ENCODE data around the gene DGKZ.

The DGKZ gene

DNA sequence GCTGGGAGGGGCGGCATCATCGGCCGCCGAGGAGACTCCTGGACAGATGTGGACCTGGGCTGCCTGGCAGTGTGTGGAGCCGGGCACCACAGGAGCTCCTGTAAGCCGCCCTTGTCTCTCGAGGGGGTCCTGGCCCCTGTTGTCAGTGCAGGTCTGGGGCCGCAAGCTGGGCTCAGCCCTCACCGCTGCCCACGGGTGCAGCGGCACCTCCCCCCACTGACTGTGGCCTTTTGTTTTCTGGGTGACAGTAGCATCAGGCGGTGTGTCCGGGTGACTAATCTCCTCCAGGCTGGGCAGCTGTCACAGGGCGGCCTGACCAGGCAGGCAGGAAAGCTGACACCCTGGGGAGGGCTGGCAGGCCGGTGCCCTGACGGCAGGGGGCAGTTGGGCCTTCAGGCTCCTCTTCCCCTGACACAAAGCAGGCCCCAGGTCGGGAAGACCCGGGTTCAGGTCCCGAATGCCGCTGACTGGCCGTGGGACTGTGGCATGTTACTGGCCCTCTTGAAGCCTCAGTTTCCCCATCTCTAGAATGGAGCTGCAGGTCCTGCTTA is 16.3 kb downstream of the DGKZ start:
- no peak overlapping the region for H2AFZ ChIP-seq (ENCODE audit: low read length)
- peaks cover 20% of the 10 kb centered on the region for H3K79me2 ChIP-seq (ENCODE audit: low read length)
- H3K27me3 ChIP-seq (replicated peaks; ENCODE audit: insufficient read depth, low read length), result no peaks in the 10 kb centered on the region
- H3K27ac ChIP-seq (ENCODE audit: low read length), result no peak overlapping the region
- H3K4me1 ChIP-seq (ENCODE audit: low read length), result no peaks in the 10 kb centered on the region
- no peak overlapping the region for H3K4me2 ChIP-seq (ENCODE audit: low read depth, low read length)
- no peak overlapping the region for H3K9ac ChIP-seq (ENCODE audit: low read length)
- H4K20me1 ChIP-seq (ENCODE audit: insufficient read depth, low read length), result no peaks in the 10 kb centered on the region
- H3K36me3 ChIP-seq (replicated peaks; ENCODE audit: insufficient read depth, low read length), result no peaks in the 10 kb centered on the region
- TF ChIP-seq, protein P1, sequence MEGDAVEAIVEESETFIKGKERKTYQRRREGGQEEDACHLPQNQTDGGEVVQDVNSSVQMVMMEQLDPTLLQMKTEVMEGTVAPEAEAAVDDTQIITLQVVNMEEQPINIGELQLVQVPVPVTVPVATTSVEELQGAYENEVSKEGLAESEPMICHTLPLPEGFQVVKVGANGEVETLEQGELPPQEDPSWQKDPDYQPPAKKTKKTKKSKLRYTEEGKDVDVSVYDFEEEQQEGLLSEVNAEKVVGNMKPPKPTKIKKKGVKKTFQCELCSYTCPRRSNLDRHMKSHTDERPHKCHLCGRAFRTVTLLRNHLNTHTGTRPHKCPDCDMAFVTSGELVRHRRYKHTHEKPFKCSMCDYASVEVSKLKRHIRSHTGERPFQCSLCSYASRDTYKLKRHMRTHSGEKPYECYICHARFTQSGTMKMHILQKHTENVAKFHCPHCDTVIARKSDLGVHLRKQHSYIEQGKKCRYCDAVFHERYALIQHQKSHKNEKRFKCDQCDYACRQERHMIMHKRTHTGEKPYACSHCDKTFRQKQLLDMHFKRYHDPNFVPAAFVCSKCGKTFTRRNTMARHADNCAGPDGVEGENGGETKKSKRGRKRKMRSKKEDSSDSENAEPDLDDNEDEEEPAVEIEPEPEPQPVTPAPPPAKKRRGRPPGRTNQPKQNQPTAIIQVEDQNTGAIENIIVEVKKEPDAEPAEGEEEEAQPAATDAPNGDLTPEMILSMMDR (IDR thresholded peaks at IDR 0.05; ENCODE audit: low read length), result no peak
- TF ChIP-seq EZH2 (optimal IDR thresholded peaks at IDR 0.05; ENCODE audit: low read depth, low read length) (no peak), EZH2phosphoT487 (IDR thresholded peaks at IDR 0.05; ENCODE audit: low read length) (no peak)
- no peaks in the 10 kb centered on the region for H3K9me3 ChIP-seq (replicated peaks; ENCODE audit: insufficient read depth, low read length)
- no peak overlapping the region for H3K4me3 ChIP-seq (ENCODE audit: low read length)
- H3F3A ChIP-seq (ENCODE audit: insufficient read depth, low read length), result no peaks in the 10 kb centered on the region
- DNase-seq, result no peak
- no peaks in the 10 kb centered on the region for H3K9me2 ChIP-seq (replicated peaks; ENCODE audit: insufficient read depth, low read length)

DNA sequence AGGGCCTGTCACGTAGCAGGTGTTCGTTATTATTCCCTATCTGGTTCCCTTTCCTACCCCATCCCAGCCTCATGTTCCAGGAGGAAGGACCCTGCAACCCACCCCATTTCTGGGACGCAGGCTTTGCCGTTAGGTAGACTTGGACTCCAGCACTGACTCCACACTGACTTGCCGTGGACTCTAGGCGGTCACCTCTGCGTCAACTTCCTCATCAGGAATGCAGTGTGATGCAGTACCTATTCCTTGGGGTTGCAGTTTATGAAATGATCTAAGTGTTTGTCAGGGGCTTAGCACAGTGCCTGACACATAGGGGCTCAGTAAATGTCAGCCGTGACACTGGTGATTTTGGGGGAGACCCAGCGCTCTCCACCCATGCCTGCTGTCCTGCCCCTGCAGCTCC is 16.8 kb downstream of the DGKZ start:
- no peaks in the 10 kb centered on the region for H3K9me3 ChIP-seq (replicated peaks; ENCODE audit: insufficient read depth, low read length)
- no peaks in the 10 kb centered on the region for H3K36me3 ChIP-seq (replicated peaks; ENCODE audit: insufficient read depth, low read length)
- no peaks in the 10 kb centered on the region for H3K9me2 ChIP-seq (replicated peaks; ENCODE audit: insufficient read depth, low read length)
- H3K4me2 ChIP-seq (ENCODE audit: low read depth, low read length), result no peak overlapping the region
- no peaks in the 10 kb centered on the region for H3F3A ChIP-seq (ENCODE audit: insufficient read depth, low read length)
- H3K27me3 ChIP-seq (replicated peaks; ENCODE audit: insufficient read depth, low read length), result no peaks in the 10 kb centered on the region
- no peak overlapping the region for H2AFZ ChIP-seq (ENCODE audit: low read length)
- TF ChIP-seq, protein P1 (IDR thresholded peaks at IDR 0.05; ENCODE audit: low read length), result no peak
- TF ChIP-seq EZH2 (optimal IDR thresholded peaks at IDR 0.05; ENCODE audit: low read depth, low read length) (no peak), EZH2phosphoT487 (IDR thresholded peaks at IDR 0.05; ENCODE audit: low read length) (no peak)
- H3K79me2 ChIP-seq (ENCODE audit: low read length), result peaks cover 20% of the 10 kb centered on the region
- no peaks in the 10 kb centered on the region for H3K4me1 ChIP-seq (ENCODE audit: low read length)
- DNase-seq, result no peak
- H3K27ac ChIP-seq (ENCODE audit: low read length), result no peak overlapping the region
- no peak overlapping the region for H3K4me3 ChIP-seq (ENCODE audit: low read length)
- no peak overlapping the region for H3K9ac ChIP-seq (ENCODE audit: low read length)
- H4K20me1 ChIP-seq (ENCODE audit: insufficient read depth, low read length), result no peaks in the 10 kb centered on the region

DNA sequence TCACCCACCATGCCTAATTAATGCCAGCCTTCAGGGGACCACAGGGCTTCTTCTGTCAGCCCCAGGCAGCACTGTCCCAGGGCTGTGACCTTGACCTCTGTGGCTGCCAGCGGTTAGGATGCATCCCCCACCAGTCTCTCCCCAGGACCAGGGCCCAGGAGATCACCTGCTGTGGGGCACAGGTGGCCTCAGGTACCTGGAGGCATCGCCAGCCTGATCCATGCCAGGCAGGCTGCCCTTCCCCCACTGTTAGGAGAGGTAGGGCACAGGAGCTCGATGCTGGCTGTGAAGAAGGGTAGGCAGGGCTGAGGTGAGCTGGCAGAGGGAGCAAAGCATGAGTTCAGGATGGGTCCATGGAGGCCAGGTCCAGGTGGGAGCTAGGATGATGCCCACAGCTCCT is 17.5 kb downstream of the DGKZ start:
- no peaks in the 10 kb centered on the region for H3K9me2 ChIP-seq (replicated peaks; ENCODE audit: insufficient read depth, low read length)
- no peak overlapping the region for H2AFZ ChIP-seq (ENCODE audit: low read length)
- H3K4me2 ChIP-seq (ENCODE audit: low read depth, low read length), result no peak overlapping the region
- H3F3A ChIP-seq (ENCODE audit: insufficient read depth, low read length), result no peaks in the 10 kb centered on the region
- H3K4me3 ChIP-seq (ENCODE audit: low read length), result no peak overlapping the region
- H3K4me1 ChIP-seq (ENCODE audit: low read length), result no peaks in the 10 kb centered on the region
- TF ChIP-seq, protein P1 (IDR thresholded peaks at IDR 0.05; ENCODE audit: low read length), result no peak
- TF ChIP-seq EZH2phosphoT487 (IDR thresholded peaks at IDR 0.05; ENCODE audit: low read length) (no peak), EZH2 (optimal IDR thresholded peaks at IDR 0.05; ENCODE audit: low read depth, low read length) (no peak)
- H3K79me2 ChIP-seq (ENCODE audit: low read length), result peaks cover 20% of the 10 kb centered on the region
- H3K9ac ChIP-seq (ENCODE audit: low read length), result no peak overlapping the region
- H4K20me1 ChIP-seq (ENCODE audit: insufficient read depth, low read length), result no peaks in the 10 kb centered on the region
- no peaks in the 10 kb centered on the region for H3K9me3 ChIP-seq (replicated peaks; ENCODE audit: insufficient read depth, low read length)
- H3K27ac ChIP-seq (ENCODE audit: low read length), result no peak overlapping the region
- no peak for DNase-seq
- H3K36me3 ChIP-seq (replicated peaks; ENCODE audit: insufficient read depth, low read length), result no peaks in the 10 kb centered on the region
- no peaks in the 10 kb centered on the region for H3K27me3 ChIP-seq (replicated peaks; ENCODE audit: insufficient read depth, low read length)
